Measurements from ENCODE around the gene ARPC5.

The ARPC5 gene

DNA sequence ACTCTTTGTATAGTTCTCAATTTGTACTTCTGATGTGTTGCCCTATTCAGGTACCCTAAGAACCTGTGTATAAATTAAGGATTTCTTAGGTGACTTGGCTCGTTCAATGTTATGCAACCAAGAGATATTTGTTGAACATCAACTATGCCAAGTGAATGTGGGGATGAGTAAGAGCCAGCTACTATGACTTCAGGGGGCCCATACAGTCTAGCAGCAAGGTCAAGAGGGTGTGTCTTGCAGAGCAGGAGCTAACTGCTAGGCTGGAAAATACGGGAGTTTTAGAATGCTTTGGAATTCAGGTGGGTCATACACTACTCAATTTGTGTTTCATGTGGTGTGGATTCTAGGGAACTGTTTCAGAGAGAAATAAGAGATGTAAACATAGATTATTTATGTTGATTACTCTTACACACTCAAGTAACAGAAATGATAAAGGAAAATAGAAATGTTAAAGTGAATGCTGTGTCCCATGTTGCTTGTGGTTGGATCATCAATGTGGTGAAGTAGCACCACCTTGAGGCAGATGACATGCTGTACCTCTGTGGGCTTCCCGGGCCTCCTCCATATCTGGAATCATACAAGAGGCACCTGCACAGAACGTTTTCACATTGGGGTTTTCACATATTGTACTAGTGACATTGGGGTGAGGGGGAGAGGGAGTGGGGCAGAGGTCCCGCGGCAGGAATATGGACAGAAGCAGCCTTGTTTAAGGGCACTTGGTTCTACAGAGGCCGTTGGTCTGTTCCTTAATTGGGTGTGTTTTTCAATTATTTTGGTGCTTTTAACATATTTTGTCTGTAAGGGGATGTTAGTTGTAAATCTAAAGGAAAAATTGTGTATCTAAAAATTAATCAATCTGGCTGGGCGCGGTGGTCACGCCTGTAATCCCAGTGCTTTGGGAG lies 12.4 kb downstream of the ARPC5 start:
- no peak for TF ChIP-seq ISL1 (CRISPR knock-in tag; IDR thresholded peaks at IDR 0.05)
- 0 out of 2 replicates have a peak, but pooled peaks have one; percentile 31 for TF ChIP-seq RARB (CRISPR knock-in tag; IDR thresholded peaks at IDR 0.05)
- peak; percentile 98 for ATAC-seq

GRCh38 chr1:183622013-183622412 lies 13.6 kb downstream of the ARPC5 start:
- ATAC-seq: no peak

GRCh38 chr1:183620311-183620710 lies 15.3 kb downstream of the ARPC5 start:
- TF ChIP-seq ZFP30 (CRISPR knock-in tag; IDR thresholded peaks at IDR 0.05): no peak
- no peak for TF ChIP-seq TOX (CRISPR knock-in tag; IDR thresholded peaks at IDR 0.05; ENCODE audit: borderline replicate concordance)
- TF ChIP-seq BACH2 (CRISPR knock-in tag; IDR thresholded peaks at IDR 0.05; ENCODE audit: borderline replicate concordance): no peak
- TF ChIP-seq ISL1 (CRISPR knock-in tag; IDR thresholded peaks at IDR 0.05): no peak
- no peak for TF ChIP-seq CSRNP3 (CRISPR knock-in tag; IDR thresholded peaks at IDR 0.05)
- no peak for TF ChIP-seq TCF4 (CRISPR knock-in tag; IDR thresholded peaks at IDR 0.05; ENCODE audit: borderline replicate concordance)
- no peak for TF ChIP-seq ESRRG (CRISPR knock-in tag; IDR thresholded peaks at IDR 0.05)
- no peak for TF ChIP-seq ZNF8 (CRISPR knock-in tag; IDR thresholded peaks at IDR 0.05)
- TF ChIP-seq, protein P1, sequence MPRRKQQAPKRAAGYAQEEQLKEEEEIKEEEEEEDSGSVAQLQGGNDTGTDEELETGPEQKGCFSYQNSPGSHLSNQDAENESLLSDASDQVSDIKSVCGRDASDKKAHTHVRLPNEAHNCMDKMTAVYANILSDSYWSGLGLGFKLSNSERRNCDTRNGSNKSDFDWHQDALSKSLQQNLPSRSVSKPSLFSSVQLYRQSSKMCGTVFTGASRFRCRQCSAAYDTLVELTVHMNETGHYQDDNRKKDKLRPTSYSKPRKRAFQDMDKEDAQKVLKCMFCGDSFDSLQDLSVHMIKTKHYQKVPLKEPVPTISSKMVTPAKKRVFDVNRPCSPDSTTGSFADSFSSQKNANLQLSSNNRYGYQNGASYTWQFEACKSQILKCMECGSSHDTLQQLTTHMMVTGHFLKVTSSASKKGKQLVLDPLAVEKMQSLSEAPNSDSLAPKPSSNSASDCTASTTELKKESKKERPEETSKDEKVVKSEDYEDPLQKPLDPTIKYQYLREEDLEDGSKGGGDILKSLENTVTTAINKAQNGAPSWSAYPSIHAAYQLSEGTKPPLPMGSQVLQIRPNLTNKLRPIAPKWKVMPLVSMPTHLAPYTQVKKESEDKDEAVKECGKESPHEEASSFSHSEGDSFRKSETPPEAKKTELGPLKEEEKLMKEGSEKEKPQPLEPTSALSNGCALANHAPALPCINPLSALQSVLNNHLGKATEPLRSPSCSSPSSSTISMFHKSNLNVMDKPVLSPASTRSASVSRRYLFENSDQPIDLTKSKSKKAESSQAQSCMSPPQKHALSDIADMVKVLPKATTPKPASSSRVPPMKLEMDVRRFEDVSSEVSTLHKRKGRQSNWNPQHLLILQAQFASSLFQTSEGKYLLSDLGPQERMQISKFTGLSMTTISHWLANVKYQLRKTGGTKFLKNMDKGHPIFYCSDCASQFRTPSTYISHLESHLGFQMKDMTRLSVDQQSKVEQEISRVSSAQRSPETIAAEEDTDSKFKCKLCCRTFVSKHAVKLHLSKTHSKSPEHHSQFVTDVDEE (CRISPR knock-in tag; IDR thresholded peaks at IDR 0.05): no peak
- no peak for ATAC-seq

More at GRCh38 chr1:183622013-183622412, 13.6 kb downstream of the ARPC5 start:
- TF ChIP-seq CSDC2 (CRISPR knock-in tag; IDR thresholded peaks at IDR 0.05) (no peak), ESRRG (CRISPR knock-in tag; IDR thresholded peaks at IDR 0.05) (no peak), PPARA (CRISPR knock-in tag; IDR thresholded peaks at IDR 0.05; ENCODE audit: borderline replicate concordance) (no peak), ZNF565 (CRISPR knock-in tag; conservative IDR thresholded peaks at IDR 0.05; ENCODE audit: low read depth) (no peak), TCF4 (CRISPR knock-in tag; IDR thresholded peaks at IDR 0.05; ENCODE audit: borderline replicate concordance) (no peak), CSRNP3 (CRISPR knock-in tag; IDR thresholded peaks at IDR 0.05) (no peak), ZC3H10 (CRISPR knock-in tag; IDR thresholded peaks at IDR 0.05) (no peak), ZFP3 (CRISPR knock-in tag; IDR thresholded peaks at IDR 0.05) (no peak), SNAI2 (CRISPR knock-in tag; IDR thresholded peaks at IDR 0.05) (no peak)
- TF ChIP-seq, protein P2, sequence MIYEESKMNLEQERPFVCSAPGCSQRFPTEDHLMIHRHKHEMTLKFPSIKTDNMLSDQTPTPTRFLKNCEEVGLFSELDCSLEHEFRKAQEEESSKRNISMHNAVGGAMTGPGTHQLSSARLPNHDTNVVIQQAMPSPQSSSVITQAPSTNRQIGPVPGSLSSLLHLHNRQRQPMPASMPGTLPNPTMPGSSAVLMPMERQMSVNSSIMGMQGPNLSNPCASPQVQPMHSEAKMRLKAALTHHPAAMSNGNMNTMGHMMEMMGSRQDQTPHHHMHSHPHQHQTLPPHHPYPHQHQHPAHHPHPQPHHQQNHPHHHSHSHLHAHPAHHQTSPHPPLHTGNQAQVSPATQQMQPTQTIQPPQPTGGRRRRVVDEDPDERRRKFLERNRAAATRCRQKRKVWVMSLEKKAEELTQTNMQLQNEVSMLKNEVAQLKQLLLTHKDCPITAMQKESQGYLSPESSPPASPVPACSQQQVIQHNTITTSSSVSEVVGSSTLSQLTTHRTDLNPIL (CRISPR knock-in tag; IDR thresholded peaks at IDR 0.05; ENCODE audit: low read depth): no peak
- TF ChIP-seq, protein P1 (CRISPR knock-in tag; IDR thresholded peaks at IDR 0.05): no peak
- TF ChIP-seq, protein P3, sequence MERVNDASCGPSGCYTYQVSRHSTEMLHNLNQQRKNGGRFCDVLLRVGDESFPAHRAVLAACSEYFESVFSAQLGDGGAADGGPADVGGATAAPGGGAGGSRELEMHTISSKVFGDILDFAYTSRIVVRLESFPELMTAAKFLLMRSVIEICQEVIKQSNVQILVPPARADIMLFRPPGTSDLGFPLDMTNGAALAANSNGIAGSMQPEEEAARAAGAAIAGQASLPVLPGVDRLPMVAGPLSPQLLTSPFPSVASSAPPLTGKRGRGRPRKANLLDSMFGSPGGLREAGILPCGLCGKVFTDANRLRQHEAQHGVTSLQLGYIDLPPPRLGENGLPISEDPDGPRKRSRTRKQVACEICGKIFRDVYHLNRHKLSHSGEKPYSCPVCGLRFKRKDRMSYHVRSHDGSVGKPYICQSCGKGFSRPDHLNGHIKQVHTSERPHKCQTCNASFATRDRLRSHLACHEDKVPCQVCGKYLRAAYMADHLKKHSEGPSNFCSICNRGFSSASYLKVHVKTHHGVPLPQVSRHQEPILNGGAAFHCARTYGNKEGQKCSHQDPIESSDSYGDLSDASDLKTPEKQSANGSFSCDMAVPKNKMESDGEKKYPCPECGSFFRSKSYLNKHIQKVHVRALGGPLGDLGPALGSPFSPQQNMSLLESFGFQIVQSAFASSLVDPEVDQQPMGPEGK (CRISPR knock-in tag; IDR thresholded peaks at IDR 0.05; ENCODE audit: borderline replicate concordance): no peak

All from SK-N-SH treated with all-trans-retinoic acid at 6 μM for 48 hours (cell line).